ENCODE results near the gene INTS4. TPM values are rescaled to one million over a fixed set of nuclear protein-coding genes. Genes with fewer than 3 reads are reported as not detected.
"Not testable (repeated sequence)": the region's sequence is repeated elsewhere in the genome, so short reads cannot be mapped to it uniquely, and the experiment has no call there.

INTS4 gene
- total and polyA plus RNA-seq, 2 of the 8 experiments (the other 6 are each of a cell fraction or from before 2014, with no cell fraction given): 27.0 to 31.3 TPM

GRCh38 chr11:77910828-77911227, 83.6 kb downstream of the INTS4 start:
- H3K79me2 ChIP-seq (ENCODE audit: control insufficient read depth in 1 of 2, insufficient read depth in 2 of 2, low read length in 2 of 2); FAIRE-seq; H4K5ac ChIP-seq (ENCODE audit: insufficient read length, low read depth, low read length); H3K27me3 ChIP-seq (replicated peaks in 1 of 4; ENCODE audit: control insufficient read depth in 3 of 4, extremely low read depth in 1 of 4, insufficient read depth in 3 of 4, low read length in 3 of 4); H2AFZ ChIP-seq (ENCODE audit: low read length); H3K23ac ChIP-seq (ENCODE audit: insufficient read length); H4K91ac ChIP-seq (replicated peaks; ENCODE audit: insufficient read length, low read length); H3K56ac ChIP-seq (replicated peaks; ENCODE audit: insufficient read length, low read depth, low read length); H3K18ac ChIP-seq (ENCODE audit: extremely low read depth, low read length); H3K23me2 ChIP-seq (ENCODE audit: low read depth, low read length); DNase-seq (ENCODE audit: low read depth in 1 of 2, low spot score in 2 of 2); H3K4me3 ChIP-seq (ENCODE audit: extremely low read depth in 1 of 4, insufficient read depth in 2 of 4, low read depth in 3 of 4, low read length in 4 of 4); H3K9me3 ChIP-seq (ENCODE audit: insufficient read depth in 2 of 2, low read depth in 1 of 2, low read length in 1 of 2); H3K27ac ChIP-seq (ENCODE audit: low read depth, low read length); CTCF ChIA-PET (ENCODE audit: partially characterized antibody); H2BK12ac ChIP-seq (ENCODE audit: low read depth, low read length); H2BK15ac ChIP-seq (ENCODE audit: low read length); H3K4me1 ChIP-seq (replicated peaks in 1 of 4; ENCODE audit: control insufficient read depth in 3 of 4, insufficient read depth in 4 of 4, low read length in 3 of 4); H3K4ac ChIP-seq (replicated peaks; ENCODE audit: insufficient read length, low read depth, low read length); H2BK20ac ChIP-seq (ENCODE audit: low read length); H3K36me3 ChIP-seq (ENCODE audit: control insufficient read depth in 2 of 4, insufficient read depth in 4 of 4, low read length in 3 of 4); H2BK5ac ChIP-seq (ENCODE audit: low read depth, low read length); H3K4me2 ChIP-seq (ENCODE audit: insufficient read depth in 1 of 2, low read depth in 2 of 2, low read length in 2 of 2); H4K20me1 ChIP-seq (replicated peaks in 1 of 2; ENCODE audit: control insufficient read depth in 1 of 2, insufficient read depth in 2 of 2, low read length in 2 of 2); H2BK120ac ChIP-seq (replicated peaks; ENCODE audit: low read depth, low read length); H3K14ac ChIP-seq (ENCODE audit: insufficient read length); POLR2A ChIA-PET (ENCODE audit: partially characterized antibody); H3K9ac ChIP-seq (replicated peaks in 1 of 4; ENCODE audit: extremely low read depth in 1 of 4, low read depth in 3 of 4, low read length in 3 of 4); H4K8ac ChIP-seq (ENCODE audit: extremely low read depth, insufficient read depth, low read length); H3K79me1 ChIP-seq (ENCODE audit: low read depth, low read length); H2AK5ac ChIP-seq (ENCODE audit: low read depth, low read length): not testable (repeated sequence)
- 93% methylated on average over 6 of the region's 6 CpGs; no CpG with 5 or more reads in 1 of the 2 experiments for WGBS, 2 experiments (ENCODE audit: extremely low coverage in 1 of 2, insufficient coverage in 1 of 2, insufficient read length in 1 of 2, insufficient replicate concordance in 2 of 2, low coverage in 1 of 2, low lambda C conversion rate in 2 of 2, missing lambda C conversion rate in 1 of 2)
